Astrocyte (in vitro differentiated cells and primary cell): ENCODE measurements around the gene CTNNBIP1. TPM values are rescaled to one million over a fixed set of nuclear protein-coding genes. Genes with fewer than 3 reads are reported as not detected.
"Not testable (repeated sequence)": the region's sequence is repeated elsewhere in the genome, so short reads cannot be mapped to it uniquely, and the experiment has no call there.

Source experiments
- DNase-seq: peaks from one replicate; pipeline ENCODE4 v3.0.0-alpha.2; 2010; ENCODE audit warnings: low read depth
- FAIRE-seq: peaks from 2 replicates; lab custom pipeline; 2011; peaks lifted over from hg19 to GRCh38; lab: Jason Lieb, UNC
- H2AFZ ChIP-seq: 2 replicates; pipeline ENCODE4 v1.6.0; 2012; ENCODE audit warnings: low read depth, low read length, inconsistent platforms
- H3K27ac ChIP-seq: 2 replicates; pipeline ENCODE4 v1.5.1; 2011; ENCODE audit warnings: low read depth, low read length, inconsistent platforms
- H3K27me3 ChIP-seq: 2 replicates; pipeline ENCODE4 v1.6.0; 2011; ENCODE audit warnings: low read length, inconsistent platforms; ENCODE audit not compliant: insufficient read depth
- H3K36me3 ChIP-seq: 2 replicates; pipeline ENCODE4 v1.5.1; 2011; ENCODE audit warnings: low read length, inconsistent platforms; ENCODE audit not compliant: insufficient read depth
- H3K4me1 ChIP-seq: 2 replicates; pipeline ENCODE4 v1.5.1; 2011; ENCODE audit warnings: low read length, inconsistent platforms; ENCODE audit not compliant: insufficient read depth
- H3K4me2 ChIP-seq: 2 replicates; pipeline ENCODE4 v1.6.0; 2012; ENCODE audit warnings: low read length, inconsistent platforms
- H3K4me3 ChIP-seq: 2 replicates; pipeline ENCODE4 v1.5.1; 2011; ENCODE audit warnings: low read depth, mild to moderate bottlenecking, low read length, inconsistent platforms; ENCODE audit not compliant: insufficient read depth
- H3K79me2 ChIP-seq: 2 replicates; pipeline ENCODE4 v1.6.0; 2012; ENCODE audit warnings: mild to moderate bottlenecking, low read length, inconsistent platforms; ENCODE audit not compliant: insufficient read depth
- H3K9ac ChIP-seq: 2 replicates; pipeline ENCODE4 v1.6.0; 2012; ENCODE audit warnings: mild to moderate bottlenecking, low read length, inconsistent platforms
- H3K9me3 ChIP-seq: 2 replicates; pipeline ENCODE4 v1.5.1; 2012; ENCODE audit warnings: low read depth, mild to moderate bottlenecking, low read length, inconsistent platforms; ENCODE audit not compliant: insufficient read depth
- H4K20me1 ChIP-seq: 2 replicates; pipeline ENCODE4 v1.6.0; 2012; ENCODE audit warnings: low read length, inconsistent platforms; ENCODE audit not compliant: insufficient read depth
- H3K27ac Mint-ChIP-seq: one replicate; pipeline ENCODE4 v1.8.0; 2021; ENCODE audit warnings: mild to moderate bottlenecking, mixed read lengths; ENCODE audit not compliant: unreplicated experiment
- H3K27me3 Mint-ChIP-seq: one replicate; pipeline ENCODE4 v1.8.0; 2021; ENCODE audit warnings: low read depth, mixed read lengths; ENCODE audit not compliant: unreplicated experiment
- H3K36me3 Mint-ChIP-seq: one replicate; pipeline ENCODE4 v1.8.0; 2021; ENCODE audit warnings: low read depth, mixed read lengths; ENCODE audit not compliant: unreplicated experiment
- H3K4me1 Mint-ChIP-seq: one replicate; pipeline ENCODE4 v1.8.0; 2021; ENCODE audit warnings: low read depth, mixed read lengths; ENCODE audit not compliant: unreplicated experiment
- H3K4me3 Mint-ChIP-seq: one replicate; pipeline ENCODE4 v1.8.0; 2021; ENCODE audit warnings: mild to moderate bottlenecking, moderate library complexity, mixed read lengths; ENCODE audit not compliant: unreplicated experiment
- H3K9me3 Mint-ChIP-seq: one replicate; pipeline ENCODE4 v1.8.0; 2021; ENCODE audit warnings: mild to moderate bottlenecking, mixed read lengths; ENCODE audit not compliant: unreplicated experiment
- CTCF ChIP-seq: IDR thresholded peaks from 2 replicates; pipeline ENCODE4 v1.5.1; 2011; ENCODE audit warnings: low read depth, mild to moderate bottlenecking, inconsistent platforms, low read length, moderate library complexity; ENCODE audit not compliant: insufficient read depth
- EZH2 ChIP-seq: IDR thresholded peaks from 2 replicates; pipeline ENCODE4 v1.6.1; 2012; ENCODE audit warnings: mild to moderate bottlenecking, low read length, inconsistent platforms; ENCODE audit not compliant: insufficient read depth
- total RNA-seq: library from RNA; stranded (reverse); gene quantifications from 2 replicates; pipeline ENCODE4 v1.2.1, GENCODE V29; 2021

Gene CTNNBIP1
- total RNA-seq, 1 donor from 2014 or later, result 53.7 TPM

GRCh38 chr1:9807541-9807940, 102.5 kb downstream of the CTNNBIP1 start:
- Mint-ChIP-seq H3K36me3 (peaks cover 2% of the 10 kb centered on the region), H3K9me3 (no peaks in the 10 kb centered on the region), H3K4me3 (no peak overlapping the region), H3K27me3 (no peaks in the 10 kb centered on the region), H3K4me1 (peaks cover 26% of the 10 kb centered on the region), H3K27ac (no peak overlapping the region)
- Histone ChIP-seq H3K4me3 (no peak overlapping the region), H3K27ac (no peak overlapping the region), H3K79me2 (peaks cover 82% of the 10 kb centered on the region), H3K4me1 (no peaks in the 10 kb centered on the region), H4K20me1 (peaks cover 79% of the 10 kb centered on the region), H2AFZ (no peak overlapping the region), H3K4me2 (no peak overlapping the region), H3K9me3 (no peaks in the 10 kb centered on the region), H3K36me3 (no peaks in the 10 kb centered on the region), H3K9ac (no peak overlapping the region), H3K27me3 (no peaks in the 10 kb centered on the region)
- no peak for FAIRE-seq
- no peak for DNase-seq
- no peak for TF ChIP-seq EZH2
- TF ChIP-seq CTCF, result no peak

GRCh38 chr1:9805972-9806371, 104.1 kb downstream of the CTNNBIP1 start:
- Histone ChIP-seq H4K20me1 (peaks cover 78% of the 10 kb centered on the region), H3K79me2 (peaks cover 85% of the 10 kb centered on the region)
- not testable (repeated sequence) for H3K27me3 Mint-ChIP-seq, H2AFZ ChIP-seq, H3K4me3 Mint-ChIP-seq, H3K9ac ChIP-seq, H3K36me3 ChIP-seq, H3K9me3 Mint-ChIP-seq, H3K36me3 Mint-ChIP-seq, FAIRE-seq, H3K9me3 ChIP-seq, DNase-seq, H3K27ac ChIP-seq, H3K27me3 ChIP-seq, H3K4me1 ChIP-seq, H3K4me3 ChIP-seq, H3K27ac Mint-ChIP-seq, H3K4me2 ChIP-seq
- H3K4me1 Mint-ChIP-seq, result peaks cover 26% of the 10 kb centered on the region

- Histone ChIP-seq H4K20me1 (peaks cover 75% of the 10 kb centered on the region), H3K4me1 (no peaks in the 10 kb centered on the region), H3K27ac (no peak overlapping the region), H3K36me3 (no peaks in the 10 kb centered on the region), H3K4me2 (no peak overlapping the region), H3K79me2 (peaks cover 85% of the 10 kb centered on the region), H3K4me3 (no peak overlapping the region), H3K27me3 (no peaks in the 10 kb centered on the region), H3K9me3 (no peaks in the 10 kb centered on the region), H2AFZ (no peak overlapping the region), H3K9ac (no peak overlapping the region)
- no peak overlapping the region for H3K4me3 Mint-ChIP-seq
- TF ChIP-seq CTCF (no peak), EZH2 (no peak)
- peaks cover 2% of the 10 kb centered on the region for H3K36me3 Mint-ChIP-seq
- FAIRE-seq, result no peak
- no peaks in the 10 kb centered on the region for H3K27me3 Mint-ChIP-seq
- no peaks in the 10 kb centered on the region for H3K9me3 Mint-ChIP-seq
- peaks cover 26% of the 10 kb centered on the region for H3K4me1 Mint-ChIP-seq
- H3K27ac Mint-ChIP-seq, result no peak overlapping the region
- no peak for DNase-seq
Observed at GRCh38 chr1:9805006-9805508, 105.0 kb downstream of the CTNNBIP1 start.

- H3K27ac Mint-ChIP-seq, result not testable (repeated sequence)
- H4K20me1 ChIP-seq, result peaks cover 68% of the 10 kb centered on the region
Observed at GRCh38 chr1:9803003-9803918, 106.8 kb downstream of the CTNNBIP1 start.

More at GRCh38 chr1:9803003-9803918, 106.8 kb downstream of the CTNNBIP1 start:
- not testable (repeated sequence) for H3K4me2 ChIP-seq, H3K27me3 ChIP-seq, H3K4me3 Mint-ChIP-seq, H3K27me3 Mint-ChIP-seq, H3K4me3 ChIP-seq, H2AFZ ChIP-seq, H3K27ac ChIP-seq, H3K9me3 ChIP-seq, H3K36me3 ChIP-seq, H3K4me1 ChIP-seq, H3K9ac ChIP-seq, H3K9me3 Mint-ChIP-seq, DNase-seq, H3K36me3 Mint-ChIP-seq, FAIRE-seq
- H3K79me2 ChIP-seq, result peaks cover 86% of the 10 kb centered on the region
- peaks cover 19% of the 10 kb centered on the region for H3K4me1 Mint-ChIP-seq
